GM19035 (cell line): ENCODE measurements around the gene CALHM3.

ENCODE experiments used
- ATAC-seq: cut with Tn5 transposase; IDR thresholded peaks from one replicate; pipeline ENCODE4 v1.9.1; 2021; ENCODE audit not compliant: unreplicated experiment

CALHM3 gene

GRCh38 chr10:103475437-103475836 is 3.6 kb downstream of the CALHM3 start:
- no peak for ATAC-seq

- ATAC-seq = no peak
These were observed 5.0 kb downstream of the CALHM3 start for GRCh38 chr10:103474077-103474476.

GRCh38 chr10:103473261-103473671 is 5.8 kb downstream of the CALHM3 start:
- ATAC-seq = no peak

GRCh38 chr10:103472005-103472404 is 7.0 kb downstream of the CALHM3 start:
- ATAC-seq = no peak

- ATAC-seq = peak; percentile 73
These were observed 8.0 kb downstream of the CALHM3 start for GRCh38 chr10:103470761-103471653.

- no peak for ATAC-seq
These were observed 9.8 kb downstream of the CALHM3 start for GRCh38 chr10:103469201-103469600.

- no peak for ATAC-seq
These were observed 11.6 kb downstream of the CALHM3 start for GRCh38 chr10:103467406-103467805.

GRCh38 chr10:103466734-103467133 is 12.3 kb downstream of the CALHM3 start:
- no peak for ATAC-seq

GRCh38 chr10:103465411-103466179 is 13.4 kb downstream of the CALHM3 start:
- ATAC-seq = no peak

- ATAC-seq = no peak
These were observed 15.5 kb downstream of the CALHM3 start for GRCh38 chr10:103463499-103463898.

- ATAC-seq = no peak
These were observed 19.4 kb downstream of the CALHM3 start for GRCh38 chr10:103459615-103460014.

GRCh38 chr10:103458720-103459119 is 20.3 kb downstream of the CALHM3 start, which contains the start of gene CALHM1:
CALHM1 (minus strand) TSS chr10:103458900; CDS start chr10:103458751, 149 bp downstream.
- no peak for ATAC-seq

GRCh38 chr10:103457896-103458583 is 21.0 kb downstream of the CALHM3 start:
- ATAC-seq = no peak

- no peak for ATAC-seq
These were observed 21.8 kb downstream of the CALHM3 start for GRCh38 chr10:103457176-103457712.

- no peak for ATAC-seq
These were observed 22.9 kb downstream of the CALHM3 start for GRCh38 chr10:103456074-103456660.

GRCh38 chr10:103455235-103455634 is 23.8 kb downstream of the CALHM3 start:
- no peak for ATAC-seq

- no peak for ATAC-seq
These were observed 25.0 kb downstream of the CALHM3 start for GRCh38 chr10:103454026-103454425.

- ATAC-seq = no peak
These were observed 26.4 kb downstream of the CALHM3 start for GRCh38 chr10:103452506-103453230.

GRCh38 chr10:103451831-103452505 is 27.1 kb downstream of the CALHM3 start, which contains the start of gene CALHM2:
CALHM2 (minus strand) TSS chr10:103452370; CDS start chr10:103449941, 2,429 bp downstream.
- ATAC-seq = peak; percentile 71
